ENCODE results near the gene CCDC3. TPM values are rescaled to one million over a fixed set of nuclear protein-coding genes. Genes with fewer than 3 reads are reported as not detected.

Gene CCDC3
- total RNA-seq (2014; rRNA removed) = not detected in 2 replicates
- Bru-seq, nascent RNA = percentile 14 among the genes with signal in this experiment
- BruChase-seq, experiment 1, labeled RNA remaining after a 6-hour chase = percentile 17 among the genes with signal in this experiment
- percentile 23 among the genes with signal in this experiment for BruChase-seq, experiment 2, labeled RNA remaining after a 2-hour chase
- long read RNA-seq, partial matches to known transcripts = 0 of 1 reads
- long read RNA-seq, other reads (novel, unspliced or antisense) = 1 of 1 reads

DNA sequence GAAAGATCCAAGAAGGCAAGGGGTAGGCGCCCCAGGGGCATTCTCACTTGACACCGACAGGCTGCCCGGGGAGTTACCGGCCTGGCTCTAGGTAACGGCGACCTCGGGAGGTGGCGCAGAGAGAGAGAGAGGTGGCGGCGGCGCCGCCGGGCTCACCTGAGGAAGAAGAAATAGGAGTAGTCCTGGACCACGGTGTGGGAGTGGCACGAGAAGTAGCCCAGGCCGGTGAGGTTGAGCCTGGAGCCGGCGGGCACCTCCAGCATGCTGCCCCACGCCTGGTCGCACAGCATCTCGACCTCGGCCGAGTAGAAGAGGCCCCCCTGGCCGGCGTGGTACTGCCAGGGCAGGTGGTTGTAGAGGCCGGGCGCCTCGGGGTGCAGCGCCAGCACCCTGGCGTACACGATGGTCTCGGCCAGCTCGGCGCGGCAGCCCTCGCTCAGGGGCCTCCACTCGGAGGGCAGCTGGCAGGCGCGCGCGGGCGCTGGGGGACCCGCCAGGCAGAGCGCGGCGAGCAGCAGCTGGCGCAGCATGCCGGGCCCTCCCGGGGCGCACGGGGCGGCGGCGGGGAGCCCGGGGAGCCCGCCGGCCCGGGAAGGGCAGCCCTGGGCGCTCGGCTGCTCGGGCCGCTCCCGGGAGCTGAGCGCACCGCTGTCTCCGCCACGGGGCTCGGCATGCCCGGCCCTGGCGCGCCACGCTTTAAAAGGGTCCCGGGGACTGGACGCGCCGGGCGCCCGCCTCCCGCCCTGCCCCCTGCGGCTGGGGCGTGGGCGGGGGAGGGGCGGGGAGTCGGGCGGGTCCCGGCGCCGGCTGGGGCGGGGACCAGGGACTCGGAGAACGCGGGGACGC lies at the start of gene CCDC3:
TSS of gene CCDC3 (minus strand) at position 673 of the 846 bp plus-strand sequence. CDS start at position 530, 143 bp downstream.
- no peak for TF ChIP-seq EZH2phosphoT487 (IDR thresholded peaks at IDR 0.05; ENCODE audit: borderline replicate concordance, low read length)
- Histone ChIP-seq H3K36me3 (ENCODE audit: low read depth, low read length) (no peaks in the 10 kb centered on the region), H3F3A (ENCODE audit: low read length, unreplicated experiment) (no peaks in the 10 kb centered on the region), H3K9me3 (ENCODE audit: low read length) (no peaks in the 10 kb centered on the region), H3K4me2 (ENCODE audit: low read length) (no peak within 1 kb of the TSS), H2AFZ (ENCODE audit: low read length) (no peak within 1 kb of the TSS), H3K27me3 (ENCODE audit: low read length) (no peaks in the 10 kb centered on the region), H3K9me2 (replicated peaks; ENCODE audit: low read length) (no peaks in the 10 kb centered on the region), H4K20me1 (ENCODE audit: low read length) (no peaks in the 10 kb centered on the region), H3K79me2 (ENCODE audit: low read length) (no peaks in the 10 kb centered on the region), H3K4me1 (ENCODE audit: insufficient read depth, low read length) (no peaks in the 10 kb centered on the region), H3K9ac (ENCODE audit: low read length) (no peak within 1 kb of the TSS), H3K27ac (ENCODE audit: low read length) (no peak within 1 kb of the TSS), H3K4me3 (ENCODE audit: low read length) (no peak within 1 kb of the TSS)
- DNase-seq (no peak), ATAC-seq (no peak)
- intact Hi-C loops (cut with micrococcal nuclease) = no loop called here
- CTCF ChIA-PET = no interaction called here
- no TSS peak for BruUV-seq (replicated peaks)
- POLR2A ChIA-PET (ENCODE audit: unreplicated experiment) = no interaction called here

DNA sequence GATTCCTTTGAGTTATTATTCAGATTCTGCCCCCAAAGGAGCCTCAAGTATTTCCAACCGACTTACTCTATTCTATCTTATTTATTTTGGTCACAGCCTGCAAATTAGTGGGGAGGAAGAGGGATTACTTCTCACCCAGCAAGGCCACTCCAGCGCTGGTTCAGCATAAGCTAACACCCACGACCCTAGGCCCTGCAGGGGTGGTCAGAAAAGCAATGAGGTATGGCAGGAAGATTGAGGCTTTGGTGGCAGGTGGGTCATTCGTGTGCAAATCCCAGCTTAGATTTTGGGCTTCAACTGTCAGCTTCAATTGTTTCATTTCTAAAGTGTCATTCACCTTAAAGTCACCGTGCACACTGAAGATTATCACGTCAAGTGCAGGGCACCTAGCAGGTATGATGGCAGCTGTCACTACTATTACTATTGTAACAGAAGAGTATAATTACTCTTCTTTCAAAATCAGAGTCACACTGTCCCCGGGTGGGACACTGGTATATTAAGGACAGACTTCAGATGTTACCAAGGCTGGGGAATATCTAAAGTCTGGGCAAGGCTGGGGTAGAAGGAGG lies 49.7 kb upstream of the CCDC3 start:
- H3K4me1 ChIP-seq (ENCODE audit: insufficient read depth, low read length) = no peaks in the 10 kb centered on the region
- no peaks in the 10 kb centered on the region for H3K9me3 ChIP-seq (ENCODE audit: low read length)
- DNase-seq (no peak), ATAC-seq (no peak)
- no peak overlapping the region for H3K9ac ChIP-seq (ENCODE audit: low read length)
- H3K36me3 ChIP-seq (ENCODE audit: low read depth, low read length) = no peaks in the 10 kb centered on the region
- no peak overlapping the region for H3K4me3 ChIP-seq (ENCODE audit: low read length)
- POLR2A ChIA-PET (ENCODE audit: unreplicated experiment) = no interaction called here
- no peak for TF ChIP-seq EZH2phosphoT487 (IDR thresholded peaks at IDR 0.05; ENCODE audit: borderline replicate concordance, low read length)
- H3F3A ChIP-seq (ENCODE audit: low read length, unreplicated experiment) = no peaks in the 10 kb centered on the region
- H3K4me2 ChIP-seq (ENCODE audit: low read length) = no peak overlapping the region
- CTCF ChIA-PET = no interaction called here
- BruUV-seq (replicated peaks) = no TSS peak
- no peaks in the 10 kb centered on the region for H3K27me3 ChIP-seq (ENCODE audit: low read length)
- no peaks in the 10 kb centered on the region for H3K79me2 ChIP-seq (ENCODE audit: low read length)
- intact Hi-C loops (cut with micrococcal nuclease) = loop anchor here (10.0 kb wide), 1 partner anchor 136 kb away; no protein-coding TSS in a partner anchor
- H3K27ac ChIP-seq (ENCODE audit: low read length) = no peak overlapping the region
- H3K9me2 ChIP-seq (replicated peaks; ENCODE audit: low read length) = no peaks in the 10 kb centered on the region
- no peaks in the 10 kb centered on the region for H4K20me1 ChIP-seq (ENCODE audit: low read length)
- H2AFZ ChIP-seq (ENCODE audit: low read length) = no peak overlapping the region

DNA sequence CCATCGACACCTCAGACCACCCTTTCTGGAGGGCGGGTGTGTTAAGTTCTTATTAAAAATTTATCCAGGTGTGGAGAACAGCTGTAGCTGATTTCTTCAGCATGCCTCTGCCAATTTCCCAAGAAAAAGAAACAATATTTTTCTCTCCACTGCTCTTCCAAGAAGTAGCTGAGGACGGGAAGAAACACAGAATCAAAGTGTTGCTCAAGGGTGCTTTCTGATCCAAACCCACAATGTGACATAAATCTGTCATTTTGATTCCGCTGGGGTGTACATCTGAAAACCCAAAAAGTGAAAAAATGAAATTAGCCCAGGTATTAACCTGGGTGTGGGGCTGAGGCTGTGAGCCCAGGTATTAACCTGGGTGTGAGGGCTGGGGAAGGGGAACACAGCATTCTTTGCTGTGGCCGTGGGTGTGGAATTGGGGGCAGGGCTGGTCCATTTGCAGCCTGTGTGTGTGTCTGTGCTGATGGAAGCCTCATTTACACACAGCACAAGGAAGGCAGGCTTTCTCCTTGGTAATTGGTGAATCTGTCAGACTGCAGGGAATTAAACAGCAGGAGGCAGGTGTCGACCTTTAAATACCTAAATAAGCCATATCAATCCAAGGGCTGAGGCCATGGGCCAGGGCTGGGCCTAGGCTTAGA lies 48.4 kb upstream of the CCDC3 start:
- no peak for ATAC-seq
- CTCF ChIA-PET = no interaction called here
- no TSS peak for BruUV-seq (replicated peaks)
- Histone ChIP-seq H3K9me3 (ENCODE audit: low read length) (no peaks in the 10 kb centered on the region), H4K20me1 (ENCODE audit: low read length) (no peaks in the 10 kb centered on the region), H3K4me2 (ENCODE audit: low read length) (no peak overlapping the region), H3K27ac (ENCODE audit: low read length) (no peak overlapping the region), H3K4me1 (ENCODE audit: insufficient read depth, low read length) (no peaks in the 10 kb centered on the region), H3K36me3 (ENCODE audit: low read depth, low read length) (no peaks in the 10 kb centered on the region), H3K9me2 (replicated peaks; ENCODE audit: low read length) (no peaks in the 10 kb centered on the region), H3K27me3 (ENCODE audit: low read length) (no peaks in the 10 kb centered on the region), H3K4me3 (ENCODE audit: low read length) (no peak overlapping the region), H3K79me2 (ENCODE audit: low read length) (no peaks in the 10 kb centered on the region), H3K9ac (ENCODE audit: low read length) (no peak overlapping the region), H2AFZ (ENCODE audit: low read length) (no peak overlapping the region), H3F3A (ENCODE audit: low read length, unreplicated experiment) (no peaks in the 10 kb centered on the region)
- intact Hi-C loops (cut with micrococcal nuclease) = loop anchor here (10.0 kb wide), 1 partner anchor 135 kb away; no protein-coding TSS in a partner anchor
- TF ChIP-seq EZH2 (IDR thresholded peaks at IDR 0.05; ENCODE audit: low read length, unreplicated experiment) (no peak), EZH2phosphoT487 (IDR thresholded peaks at IDR 0.05; ENCODE audit: borderline replicate concordance, low read length) (no peak)
- TF ChIP-seq, protein P1, sequence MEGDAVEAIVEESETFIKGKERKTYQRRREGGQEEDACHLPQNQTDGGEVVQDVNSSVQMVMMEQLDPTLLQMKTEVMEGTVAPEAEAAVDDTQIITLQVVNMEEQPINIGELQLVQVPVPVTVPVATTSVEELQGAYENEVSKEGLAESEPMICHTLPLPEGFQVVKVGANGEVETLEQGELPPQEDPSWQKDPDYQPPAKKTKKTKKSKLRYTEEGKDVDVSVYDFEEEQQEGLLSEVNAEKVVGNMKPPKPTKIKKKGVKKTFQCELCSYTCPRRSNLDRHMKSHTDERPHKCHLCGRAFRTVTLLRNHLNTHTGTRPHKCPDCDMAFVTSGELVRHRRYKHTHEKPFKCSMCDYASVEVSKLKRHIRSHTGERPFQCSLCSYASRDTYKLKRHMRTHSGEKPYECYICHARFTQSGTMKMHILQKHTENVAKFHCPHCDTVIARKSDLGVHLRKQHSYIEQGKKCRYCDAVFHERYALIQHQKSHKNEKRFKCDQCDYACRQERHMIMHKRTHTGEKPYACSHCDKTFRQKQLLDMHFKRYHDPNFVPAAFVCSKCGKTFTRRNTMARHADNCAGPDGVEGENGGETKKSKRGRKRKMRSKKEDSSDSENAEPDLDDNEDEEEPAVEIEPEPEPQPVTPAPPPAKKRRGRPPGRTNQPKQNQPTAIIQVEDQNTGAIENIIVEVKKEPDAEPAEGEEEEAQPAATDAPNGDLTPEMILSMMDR (conservative IDR thresholded peaks at IDR 0.05; ENCODE audit: low read depth, low read length) = no peak
- DNase-seq = no peak
- POLR2A ChIA-PET (ENCODE audit: unreplicated experiment) = no interaction called here
